ENCODE results near the gene ZNF570. TPM values are rescaled to one million over a fixed set of nuclear protein-coding genes. Genes with fewer than 3 reads are reported as not detected.
A peak's percentile ranks its signal among the peaks of the same experiment; 100 is the strongest.

ZNF570 gene
- 4.4 and 7.9 TPM in 2 replicates for total RNA-seq

GRCh38 chr19:37468961-37469777 lies at the start of gene ZNF570:
TSS of gene ZNF570 (plus strand) at chr19:37469356. CDS start at chr19:37470355, 999 bp downstream.
- peak; percentile 87 to 91 for DNase-seq (ENCODE audit: low read depth in 2 of 2)

- no peak for DNase-seq (ENCODE audit: low read depth in 2 of 2)
These were observed 16.5 kb upstream of the ZNF570 start for GRCh38 chr19:37452500-37453245.

GRCh38 chr19:37466277-37466797 lies 2.8 kb upstream of the ZNF570 start:
- no peak for DNase-seq (ENCODE audit: low read depth in 2 of 2)

- DNase-seq (ENCODE audit: low read depth in 2 of 2) = peak; percentile 94 to 95
These were observed 2.2 kb upstream of the ZNF570 start, which contains the start of gene ZNF569 for GRCh38 chr19:37466798-37467607. TSS of gene ZNF569 (minus strand) at chr19:37467444. CDS start at chr19:37444921, 22,523 bp downstream.

- no peak for DNase-seq (ENCODE audit: low read depth in 2 of 2)
These were observed 1.5 kb upstream of the ZNF570 start for GRCh38 chr19:37467608-37468090.

GRCh38 chr19:37470216-37470615 lies 1.1 kb downstream of the ZNF570 start:
- DNase-seq (ENCODE audit: low read depth in 2 of 2) = no peak

- no peak for DNase-seq (ENCODE audit: low read depth in 2 of 2)
These were observed 3.0 kb downstream of the ZNF570 start for GRCh38 chr19:37472165-37472564.

GRCh38 chr19:37484406-37485168 lies 15.4 kb downstream of the ZNF570 start:
- DNase-seq (ENCODE audit: low read depth in 2 of 2) = no peak

GRCh38 chr19:37492213-37492612 lies 23.1 kb downstream of the ZNF570 start:
- no peak for DNase-seq (ENCODE audit: low read depth in 2 of 2)

- no peak for DNase-seq (ENCODE audit: low read depth in 2 of 2)
These were observed 36.8 kb downstream of the ZNF570 start for GRCh38 chr19:37505958-37506386.

- DNase-seq (ENCODE audit: low read depth in 2 of 2) = peak; percentile 59 to 78
These were observed 37.4 kb downstream of the ZNF570 start, which contains the start of gene ZNF793 for GRCh38 chr19:37506387-37507166. TSS of gene ZNF793 (plus strand) at chr19:37506939. CDS start at chr19:37523440, 16,501 bp downstream.

GRCh38 chr19:37507167-37507464 lies 38.0 kb downstream of the ZNF570 start:
- no peak for DNase-seq (ENCODE audit: low read depth in 2 of 2)

GRCh38 chr19:37511186-37511585 lies 42.0 kb downstream of the ZNF570 start:
- DNase-seq (ENCODE audit: low read depth in 2 of 2) = no peak

GRCh38 chr19:37511821-37512220 lies 42.7 kb downstream of the ZNF570 start:
- no peak for DNase-seq (ENCODE audit: low read depth in 2 of 2)

GRCh38 chr19:37513397-37513796 lies 44.2 kb downstream of the ZNF570 start:
- peak in 1 of 2 donors; percentile 61 for DNase-seq (ENCODE audit: low read depth in 2 of 2)

- peak in 1 of 2 donors; percentile 44 for DNase-seq (ENCODE audit: low read depth in 2 of 2)
These were observed 50.7 kb downstream of the ZNF570 start for GRCh38 chr19:37519890-37520289.

GRCh38 chr19:37537391-37537947 lies 68.3 kb downstream of the ZNF570 start:
- DNase-seq (ENCODE audit: low read depth in 2 of 2) = no peak

Measured in lung microvascular endothelial cell (primary cell).